GM21717 (cell line): ENCODE measurements around the gene PGBD2.
"Not testable (repeated sequence)": the region's sequence is repeated elsewhere in the genome, so short reads cannot be mapped to it uniquely, and the experiment has no call there.

Experiments
- ATAC-seq: cut with Tn5 transposase; IDR thresholded peaks from one replicate; pipeline ENCODE4 v1.9.1; 2021; ENCODE audit warnings: mild to moderate bottlenecking, moderate library complexity; ENCODE audit not compliant: unreplicated experiment

The PGBD2 gene

DNA sequence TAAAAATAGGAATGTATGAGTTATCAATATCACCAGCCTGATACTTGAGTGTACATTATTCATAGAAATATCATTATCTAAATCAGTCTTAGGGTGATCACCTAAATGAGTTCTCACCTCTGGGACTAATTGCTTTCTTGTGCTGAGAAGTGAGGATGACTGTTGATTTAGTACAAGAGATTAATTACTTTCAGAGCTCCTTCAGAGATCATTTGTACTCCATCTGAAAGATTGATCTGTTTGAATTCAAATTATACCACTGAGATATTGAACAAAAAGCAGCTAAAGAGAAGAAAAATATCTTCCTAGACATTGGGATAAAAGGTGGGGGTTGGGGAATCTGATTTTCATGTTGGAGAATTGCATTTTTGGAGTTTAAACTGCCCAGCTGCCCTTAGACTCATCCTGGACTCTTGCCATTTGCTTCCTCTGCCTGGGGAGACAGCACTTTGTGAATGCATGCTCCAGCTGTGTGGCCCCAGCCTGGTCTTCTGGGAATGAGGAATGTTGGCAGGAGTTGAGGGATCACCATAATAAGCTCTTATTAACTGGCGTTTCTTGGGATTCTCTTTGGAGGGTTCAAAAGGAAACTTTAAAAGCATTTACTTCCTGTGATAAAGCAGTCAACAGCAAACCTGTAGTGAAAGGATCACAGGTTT is 19.7 kb upstream of the PGBD2 start:
- no peak for ATAC-seq

DNA sequence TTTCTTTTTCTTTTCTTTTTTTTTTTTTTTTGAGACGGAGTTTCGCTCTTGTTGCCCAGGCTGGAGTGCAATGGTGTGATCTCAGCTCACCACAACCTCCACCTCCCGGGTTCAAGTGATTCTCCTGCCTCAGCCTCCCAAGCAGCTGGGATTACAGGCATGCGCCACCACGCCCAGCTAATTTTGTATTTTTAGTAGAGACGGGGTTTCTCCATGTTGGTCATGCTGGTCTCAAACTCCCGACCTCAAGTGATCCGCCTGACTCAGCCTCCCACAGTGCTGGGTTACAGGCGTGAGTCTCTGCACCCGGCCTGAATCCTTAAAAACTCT is 16.2 kb upstream of the PGBD2 start:
- ATAC-seq: not testable (repeated sequence)

GRCh38 chr1:248890549-248891498 is 15.2 kb upstream of the PGBD2 start:
- ATAC-seq: no peak

GRCh38 chr1:248891758-248892157 is 14.3 kb upstream of the PGBD2 start:
- no peak for ATAC-seq

DNA sequence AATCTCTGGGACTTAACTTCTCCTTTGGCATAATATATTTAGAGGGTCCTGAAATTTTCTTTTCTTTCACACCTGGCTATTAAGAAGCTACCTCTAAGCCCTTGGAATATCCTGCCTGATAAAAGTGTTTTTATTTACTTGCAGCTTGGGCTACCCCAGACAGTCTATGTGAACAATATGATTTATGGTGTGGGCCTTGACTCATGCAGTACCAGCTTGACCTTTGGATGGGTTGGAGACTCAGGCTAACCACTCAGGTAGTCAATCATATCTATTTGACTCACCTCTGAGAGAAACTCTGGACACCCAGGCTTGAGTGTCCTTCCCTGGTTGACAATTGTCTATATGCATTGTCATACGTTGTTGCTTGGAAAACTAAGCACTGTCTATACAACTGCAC is 13.4 kb upstream of the PGBD2 start:
- no peak for ATAC-seq

DNA sequence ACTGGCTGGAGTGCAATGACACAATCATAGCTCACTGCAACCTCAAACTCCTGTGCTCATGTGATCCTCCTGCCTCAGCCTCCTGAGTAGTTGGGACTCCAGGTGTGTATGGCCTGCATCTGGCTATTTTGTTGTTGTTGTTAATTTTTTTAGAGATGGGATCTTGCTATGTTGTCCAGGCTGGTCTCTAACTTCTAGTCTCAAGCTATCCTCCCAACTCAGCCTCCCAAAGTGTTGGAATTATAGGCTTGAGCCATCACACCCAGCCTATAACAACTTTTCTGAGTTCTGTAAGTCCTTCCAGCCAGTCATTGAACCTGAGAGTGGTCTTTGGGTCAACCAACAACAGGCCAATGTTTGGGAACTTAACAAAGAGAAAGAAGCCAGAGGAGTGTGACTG is 11.2 kb upstream of the PGBD2 start:
- no peak for ATAC-seq

DNA sequence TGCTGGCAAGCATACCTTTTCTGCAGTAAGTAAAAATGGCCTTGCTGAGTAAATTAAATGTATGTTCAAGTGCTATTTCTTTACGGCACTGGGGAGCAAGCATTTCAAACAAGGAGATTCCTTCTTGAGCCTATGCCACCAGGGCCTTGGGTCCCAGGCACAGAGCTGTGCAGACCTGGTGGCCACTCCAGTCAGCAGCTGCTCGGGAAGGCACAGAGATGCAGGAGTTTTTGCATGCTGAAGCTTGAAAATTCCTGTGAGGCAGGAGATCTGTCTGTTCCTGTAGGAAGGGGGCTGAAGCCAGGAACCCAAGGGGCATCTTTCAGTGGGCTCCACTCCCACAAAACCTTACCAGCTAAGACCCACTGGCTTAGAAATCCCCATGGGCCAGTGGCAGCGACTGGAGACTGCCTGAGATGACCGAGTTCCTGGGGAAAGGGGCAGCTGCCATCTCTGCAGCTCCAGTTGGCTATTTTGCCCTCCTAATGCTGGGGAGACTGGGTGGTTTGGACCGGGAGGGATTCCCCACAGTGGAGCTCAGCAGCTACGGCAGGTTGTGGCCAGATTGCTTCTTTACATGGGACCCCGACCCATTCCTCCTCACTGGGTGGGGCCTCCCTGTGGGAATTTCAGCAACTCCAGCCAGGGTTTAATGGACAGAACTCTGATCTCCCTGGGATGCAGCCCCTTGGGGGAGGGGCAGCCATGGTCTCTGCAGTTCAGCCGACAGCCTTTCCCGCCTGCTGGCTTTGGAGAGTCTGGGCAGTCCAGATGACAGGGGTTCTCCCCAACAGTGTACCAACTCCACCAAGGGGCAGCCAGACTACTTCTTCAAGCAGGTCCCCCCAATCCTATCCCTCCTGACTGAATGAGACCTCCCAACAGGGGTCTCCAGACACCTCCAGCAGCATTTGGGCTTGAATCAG is 8.4 kb upstream of the PGBD2 start:
- no peak for ATAC-seq

- ATAC-seq: no peak
Measured at GRCh38 chr1:248900637-248901036, 5.4 kb upstream of the PGBD2 start.

DNA sequence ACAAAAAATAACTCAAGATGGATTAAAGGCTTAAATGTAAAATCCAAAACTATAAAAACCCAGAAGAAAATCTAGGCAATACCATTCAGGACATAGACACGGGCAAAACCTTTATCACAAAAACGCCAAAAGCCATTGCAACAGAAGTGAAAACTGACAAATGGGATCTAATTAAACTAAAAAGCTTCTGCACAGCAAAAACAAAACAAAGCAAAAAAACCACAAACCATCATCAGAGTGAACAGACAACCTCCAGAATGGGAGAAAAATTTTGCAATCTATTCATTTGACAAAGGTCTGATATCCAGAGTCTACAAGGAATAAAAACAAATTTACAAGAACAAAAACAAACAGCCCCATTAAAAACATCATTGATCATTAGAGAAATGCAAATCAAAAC is 4.5 kb upstream of the PGBD2 start:
- no peak for ATAC-seq

- no peak for ATAC-seq
Measured at GRCh38 chr1:248904437-248905216, 1.4 kb upstream of the PGBD2 start.

GRCh38 chr1:248905662-248906008 is 400 bp upstream of the PGBD2 start:
- no peak for ATAC-seq

DNA sequence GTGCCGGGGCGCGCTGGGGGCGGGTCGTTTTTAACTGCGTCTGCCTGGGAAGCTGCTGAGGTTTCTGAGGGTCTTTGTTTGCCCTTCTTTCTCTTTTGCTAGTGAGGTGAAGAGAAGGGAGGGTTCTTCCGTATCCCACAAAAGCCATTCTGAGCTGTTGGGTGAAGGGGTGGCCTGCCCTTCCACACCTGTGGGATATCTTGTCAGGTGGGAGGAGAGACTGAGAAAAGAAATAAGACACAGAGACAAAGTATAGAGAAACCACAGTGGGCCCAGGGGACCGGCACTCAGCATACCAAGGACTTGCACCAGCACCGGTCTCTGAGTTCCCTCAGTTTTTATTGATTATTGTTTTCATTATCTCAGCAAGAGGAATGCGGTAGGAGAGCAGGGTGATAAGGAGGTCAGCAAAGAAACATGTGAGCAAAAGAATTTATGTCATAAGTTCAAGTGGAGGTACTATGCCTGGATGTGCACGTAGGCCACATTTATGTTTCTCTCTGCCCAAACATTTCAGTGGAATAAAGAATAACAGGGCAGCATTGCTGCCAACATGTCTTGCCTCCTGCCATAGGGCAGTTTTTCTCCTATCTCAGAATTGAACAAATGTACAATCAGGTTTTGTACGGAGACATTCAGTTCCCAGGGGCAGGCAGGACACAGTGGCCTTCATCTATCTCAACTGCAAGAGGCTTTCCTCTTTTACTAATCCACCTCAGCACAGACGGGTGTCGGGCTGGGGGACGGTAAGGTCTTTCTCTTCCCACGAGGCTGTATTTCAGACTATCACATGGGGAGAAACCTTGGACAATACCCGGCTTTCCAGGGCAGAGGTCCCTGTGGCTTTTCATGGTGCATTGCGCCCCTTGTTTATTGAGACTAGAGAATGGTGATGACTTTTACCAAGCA is 972 bp downstream of the PGBD2 start:
- ATAC-seq: peak; percentile 18

GRCh38 chr1:248910761-248911160 is 4.7 kb downstream of the PGBD2 start:
- ATAC-seq: no peak

DNA sequence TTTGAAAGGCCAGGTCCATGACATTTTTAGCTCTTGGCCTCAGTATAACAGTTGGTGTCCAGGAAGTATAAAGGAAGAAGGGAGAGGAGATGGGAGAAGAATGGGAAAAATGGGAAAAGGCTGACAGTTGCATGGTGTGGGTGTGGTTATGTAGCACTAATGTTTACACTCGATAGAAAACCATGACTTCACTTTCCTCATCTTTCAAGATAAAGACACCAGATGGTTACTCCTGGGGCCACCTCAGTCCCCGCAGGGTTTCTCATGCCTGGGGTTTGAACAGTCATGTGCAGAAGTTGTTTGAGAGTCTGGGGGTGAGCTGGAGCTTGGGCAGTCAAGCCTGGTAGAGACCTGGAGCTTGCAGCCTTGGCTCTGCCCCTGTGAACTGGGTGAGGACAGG is 7.9 kb downstream of the PGBD2 start:
- ATAC-seq: no peak

GRCh38 chr1:248914796-248915381 is 8.9 kb downstream of the PGBD2 start:
- no peak for ATAC-seq

GRCh38 chr1:248918131-248918530 is 12.1 kb downstream of the PGBD2 start:
- no peak for ATAC-seq

DNA sequence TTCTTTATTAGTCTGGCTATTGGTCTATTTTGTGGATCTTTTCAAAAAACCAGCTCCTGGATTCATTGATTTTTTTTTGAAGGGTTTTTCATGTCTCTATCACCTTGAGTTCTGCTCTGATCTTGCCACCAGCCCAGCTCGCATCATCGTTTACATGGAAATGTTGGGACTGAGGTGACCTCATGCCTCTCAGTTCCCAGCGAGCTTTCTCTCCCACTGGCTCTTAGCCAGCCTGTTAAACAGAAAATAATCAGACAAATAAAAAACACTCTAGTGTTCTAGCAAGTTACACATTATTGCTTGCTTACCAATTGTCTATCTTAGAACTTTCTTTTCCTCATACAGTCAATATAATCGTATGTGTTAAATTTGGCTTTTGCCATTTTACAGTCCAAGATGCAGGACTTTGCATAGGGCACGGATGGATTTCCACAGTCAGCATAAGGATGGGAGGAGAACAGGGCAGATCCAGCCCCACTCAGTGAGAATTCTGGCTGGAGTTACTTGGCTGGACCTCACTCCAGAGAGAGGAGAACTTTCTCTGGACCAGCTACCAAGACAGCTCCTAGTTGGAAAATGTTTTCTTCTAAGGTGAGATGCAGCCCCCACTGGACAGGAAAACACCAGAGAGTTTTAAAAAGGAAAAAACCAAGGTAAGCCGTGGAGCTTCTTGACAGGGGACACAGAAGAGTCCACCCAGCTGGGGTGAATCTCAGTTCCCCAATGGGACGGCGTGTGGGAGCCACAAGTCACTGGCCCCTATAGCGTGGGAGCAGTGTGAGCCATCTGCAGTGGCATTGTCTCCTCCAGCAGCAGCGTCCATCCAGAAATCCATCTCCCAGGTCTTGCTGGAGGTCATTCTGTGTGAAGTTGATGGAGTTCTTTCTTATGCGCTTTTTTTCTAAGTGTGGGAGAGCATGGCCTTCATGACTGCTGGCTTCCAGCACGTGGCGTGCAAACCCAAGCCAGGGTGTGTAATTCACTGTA is 17.6 kb downstream of the PGBD2 start:
- ATAC-seq: no peak
